CD4-positive, alpha-beta T cell treated with Interleukin-12 subunit alpha and Interleukin-12 subunit beta, for 1 hour (primary cell): ENCODE data around the gene CSKMT.
A peak's percentile ranks its signal among the peaks of the same experiment; 100 is the strongest.
"Not testable (repeated sequence)": the region's sequence is repeated elsewhere in the genome, so short reads cannot be mapped to it uniquely, and the experiment has no call there.

Source experiments
- DNase-seq: peaks from one replicate; pipeline ENCODE4 v3.0.0-alpha.2; 2020

CSKMT gene

DNA sequence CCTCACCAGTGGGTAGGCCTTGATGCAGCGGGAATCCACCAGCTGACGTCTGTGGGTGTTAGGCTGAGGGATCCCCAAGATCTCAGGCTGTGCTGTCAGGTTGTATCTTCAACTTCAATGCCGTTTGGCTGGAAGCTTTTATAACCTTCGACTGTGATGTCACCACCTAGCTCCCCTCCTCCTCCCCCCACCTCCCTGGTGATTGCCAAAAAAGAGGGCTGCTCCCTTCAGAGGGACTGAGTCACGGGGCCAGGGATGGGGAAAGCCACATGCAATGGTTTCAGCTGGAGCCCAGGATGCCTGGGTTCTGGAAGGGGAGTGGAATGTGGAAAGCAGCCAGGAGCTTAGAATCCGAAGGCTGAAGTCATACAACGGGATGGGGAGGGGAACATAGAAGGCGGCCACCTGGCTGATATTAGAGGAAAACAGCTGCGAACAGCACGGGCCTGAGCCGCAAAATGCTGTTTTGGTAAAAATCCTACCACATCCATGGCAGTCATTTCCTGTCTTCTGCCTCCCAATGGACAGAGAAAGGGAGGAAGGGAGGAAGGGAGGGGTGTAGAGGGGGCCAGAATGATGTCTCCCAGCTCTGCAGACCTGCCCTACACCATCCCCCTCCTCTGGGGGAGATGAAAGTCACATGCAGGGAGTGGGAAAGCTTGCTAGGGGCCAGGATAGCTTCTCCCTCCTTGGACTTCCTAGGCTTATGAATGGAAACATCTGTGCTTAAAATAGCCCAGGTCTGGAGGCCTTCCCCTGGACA, 24.5 kb downstream of the CSKMT start, which contains the start of gene LRRN4CL:
Gene LRRN4CL, minus strand, starts transcription at position 110 of the 763 bp plus-strand sequence. CDS start 1,022 bp downstream, outside the sequence.
- no peak for DNase-seq

DNA sequence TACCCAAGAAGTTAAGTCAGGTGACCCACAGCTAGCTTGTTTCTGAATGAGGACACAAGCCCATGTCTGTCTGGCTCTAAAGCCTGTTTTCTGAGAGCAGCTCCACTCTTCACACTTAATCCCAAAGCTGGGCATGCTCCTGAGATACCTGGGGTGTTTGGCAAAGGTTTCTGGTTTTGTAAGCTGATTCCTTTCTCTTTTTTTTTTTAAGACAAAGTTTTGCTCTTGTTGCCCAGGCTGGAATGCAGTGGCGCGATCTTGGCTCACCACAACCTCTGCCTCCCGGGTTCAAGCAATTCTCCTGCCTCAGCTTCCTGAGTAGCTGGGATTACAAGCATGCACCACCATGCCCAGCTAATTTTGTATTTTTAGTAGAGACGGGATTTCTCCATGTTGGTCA, 28.5 kb downstream of the CSKMT start:
- not testable (repeated sequence) for DNase-seq

DNA sequence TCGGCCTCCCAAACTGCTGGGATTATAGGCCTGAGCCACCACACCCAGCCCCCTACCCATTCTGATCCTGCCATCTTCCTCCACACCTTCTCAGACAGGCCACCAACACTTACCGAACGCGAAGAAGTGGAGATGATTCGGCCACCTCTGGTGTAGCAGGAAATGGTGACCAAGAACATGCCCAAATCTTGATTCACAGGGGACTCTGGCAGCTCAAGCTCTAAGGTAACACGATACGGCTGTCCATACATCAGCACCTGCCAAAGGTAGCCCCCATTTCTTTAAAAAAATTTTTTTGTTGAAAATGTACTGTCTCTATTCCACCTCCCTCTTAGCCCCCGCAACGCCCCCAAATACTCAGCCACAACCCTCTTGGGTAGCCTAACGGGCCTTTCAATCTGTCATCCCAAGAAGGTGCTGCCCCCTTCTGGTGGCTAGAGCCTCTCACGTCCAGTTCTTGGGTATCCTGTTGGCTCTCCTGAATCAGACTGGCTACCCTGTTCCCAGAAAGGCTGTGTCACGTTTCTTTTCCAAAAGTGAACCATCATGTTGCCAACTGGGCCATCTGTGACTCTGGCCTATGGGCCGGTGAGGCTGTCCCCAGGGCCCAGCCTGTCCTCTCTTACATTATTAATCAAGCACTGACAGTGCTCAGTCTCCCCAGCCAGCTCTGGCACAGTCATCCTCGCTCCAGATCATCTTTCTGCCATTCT, 29.5 kb downstream of the CSKMT start:
- peak; percentile 83 for DNase-seq

DNA sequence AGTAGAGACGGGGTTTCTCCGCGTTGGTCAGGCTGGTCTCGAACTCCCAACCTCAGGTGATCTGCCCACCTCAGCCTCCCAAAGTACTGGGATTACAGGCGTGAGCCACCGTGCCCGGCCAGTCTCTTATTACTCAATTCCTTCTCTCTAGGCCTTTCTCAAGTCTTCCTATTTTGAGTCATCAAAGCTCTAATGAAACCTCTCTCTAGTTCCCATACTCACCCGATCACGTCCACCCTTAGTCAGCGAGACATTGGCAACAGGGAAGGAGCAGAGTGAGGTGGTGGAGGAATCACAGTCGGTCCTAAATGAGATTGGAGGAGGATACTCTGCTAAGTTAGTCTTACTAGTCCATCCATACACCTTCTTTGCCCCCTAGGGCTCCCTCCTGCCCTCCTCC, 37.1 kb downstream of the CSKMT start:
- no peak for DNase-seq

DNA sequence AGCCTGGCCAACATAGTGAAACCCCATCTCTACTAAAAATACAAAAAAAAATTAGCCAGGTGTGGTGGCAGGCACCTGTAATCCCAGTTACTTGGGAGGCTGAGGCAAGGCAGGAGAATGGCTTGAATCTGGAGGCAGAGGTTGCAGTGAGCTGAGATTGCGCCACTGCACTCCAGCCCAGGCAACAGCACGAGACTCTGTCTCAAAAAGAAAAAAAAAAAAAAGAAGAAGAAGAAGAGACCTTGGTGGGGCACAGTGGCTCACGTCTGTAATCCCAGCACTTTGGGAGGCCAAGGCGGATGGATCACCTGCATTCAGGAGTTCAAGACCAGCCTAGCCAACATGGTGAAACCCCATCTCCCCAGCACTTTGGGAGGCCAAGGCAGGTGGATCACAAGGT, 38.8 kb downstream of the CSKMT start:
- DNase-seq = not testable (repeated sequence)

DNA sequence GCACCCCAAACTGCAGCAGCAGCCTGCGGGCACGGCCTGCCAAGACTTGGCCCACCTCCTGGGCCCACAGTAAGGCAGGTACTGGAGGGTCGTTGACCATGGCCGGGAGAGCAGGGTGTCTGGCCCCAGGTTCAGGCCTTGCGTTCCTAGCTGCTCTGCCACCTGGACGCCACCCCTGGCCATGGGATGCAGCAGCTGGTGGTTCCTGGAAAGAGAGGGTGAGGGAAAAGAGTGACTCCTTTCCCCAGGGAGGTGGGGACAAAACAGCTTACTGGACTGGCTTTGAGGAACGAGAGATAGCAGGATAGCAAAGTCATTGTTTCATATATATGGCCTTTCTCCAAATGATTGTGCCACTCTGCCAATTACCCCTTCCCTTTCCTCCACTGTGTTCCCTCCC, 40.3 kb downstream of the CSKMT start:
- no peak for DNase-seq

DNA sequence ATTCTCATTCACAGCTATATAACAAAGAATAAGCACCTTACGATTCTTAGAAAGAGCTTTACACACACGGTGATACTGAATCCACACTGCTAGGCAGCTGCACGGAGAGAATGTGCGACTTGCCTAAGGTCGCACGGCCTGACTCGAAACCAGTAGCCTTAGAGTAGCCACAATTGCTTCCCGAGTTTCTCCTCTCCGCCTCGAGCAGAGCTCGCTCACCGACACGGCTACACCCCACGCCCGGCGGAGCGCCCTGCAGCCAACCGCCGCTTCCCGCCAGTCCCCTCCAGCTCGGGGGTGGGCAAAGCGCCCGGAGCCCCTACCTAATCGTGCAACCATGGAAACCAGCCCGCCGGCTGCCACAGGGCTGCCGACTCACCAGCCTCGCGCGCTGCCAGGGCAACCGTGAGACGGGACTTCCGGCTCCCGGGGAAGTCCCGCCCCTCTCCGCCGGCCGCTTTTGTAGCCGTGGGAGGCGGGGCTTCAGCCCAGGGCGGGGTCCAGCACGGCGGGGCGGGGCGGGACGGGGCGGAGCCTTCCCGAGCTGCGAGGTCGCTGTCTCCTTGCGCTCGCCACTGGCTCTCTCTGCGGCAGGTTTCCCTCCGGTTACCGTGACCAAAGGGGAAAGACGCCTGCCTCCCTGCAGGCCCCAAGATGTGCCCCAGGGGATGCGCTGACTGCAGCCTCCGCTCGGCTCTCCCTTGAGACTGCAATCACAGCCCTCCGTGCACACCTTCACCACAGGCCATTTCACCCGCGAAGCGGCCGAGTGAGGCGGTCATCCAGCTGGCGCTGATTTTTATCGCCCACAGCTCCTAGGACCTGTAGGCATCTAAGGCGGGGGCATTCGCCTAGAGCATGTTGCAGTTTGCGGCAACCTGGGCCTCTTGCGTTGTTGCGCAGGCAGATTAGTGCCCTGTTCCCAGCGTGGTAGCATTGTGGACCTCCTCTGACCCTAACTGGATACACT, 41.1 kb downstream of the CSKMT start:
- DNase-seq = peak; percentile 95

DNA sequence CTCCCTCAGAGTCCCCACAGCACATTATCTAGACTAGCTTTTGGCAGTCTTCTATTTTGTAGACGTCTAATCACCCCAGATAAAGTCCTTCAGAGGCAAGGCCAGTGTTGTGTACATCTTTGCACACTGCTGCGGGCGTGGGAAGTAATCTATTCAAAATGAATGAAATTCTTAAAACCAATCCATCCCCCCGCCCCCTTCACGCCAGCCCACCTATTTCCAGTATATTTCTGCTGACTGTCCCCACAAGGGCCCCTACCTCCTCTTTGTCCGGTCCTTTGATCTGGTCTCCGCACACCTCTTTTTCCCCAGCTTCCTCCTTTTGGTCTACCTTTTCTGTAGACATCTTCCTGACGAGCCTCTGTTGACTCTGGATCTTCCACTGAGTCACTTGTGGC, 41.7 kb downstream of the CSKMT start:
- DNase-seq = no peak

DNA sequence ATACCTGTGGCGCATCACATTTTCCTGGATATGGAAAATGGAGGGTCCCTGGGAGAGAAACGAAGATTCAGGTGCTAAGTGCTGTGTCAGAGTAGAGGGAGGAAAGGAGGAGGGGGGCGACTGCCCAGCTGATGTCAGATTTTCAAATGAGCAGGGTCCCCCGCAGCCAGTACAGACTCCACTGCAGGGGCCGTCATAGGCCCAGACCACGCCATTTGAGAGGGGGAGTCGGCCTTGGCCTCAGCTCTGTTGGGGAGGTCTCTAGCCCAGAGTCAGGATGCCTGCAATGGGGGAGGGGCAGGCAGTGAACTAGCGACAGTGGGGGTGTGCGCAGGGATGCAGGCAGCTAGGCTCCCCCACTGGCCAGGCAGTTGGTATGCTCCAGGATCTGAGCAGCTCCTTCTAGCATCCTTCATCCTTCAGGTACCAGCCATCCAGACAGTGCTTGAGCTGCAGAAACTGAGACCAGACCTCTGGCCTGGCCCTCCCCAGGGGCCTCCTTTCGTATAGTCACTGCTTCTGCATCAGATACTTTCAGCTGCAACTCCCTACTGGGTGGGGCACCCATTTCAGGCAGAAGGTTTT, 42.3 kb downstream of the CSKMT start, which contains the start of the genes BSCL2 and GNG3:
Gene BSCL2, minus strand, starts transcription at position 148 of the 585 bp plus-strand sequence. CDS start 229 bp downstream, outside the sequence.
Gene GNG3, plus strand, starts transcription at position 400 of the 585 bp plus-strand sequence. CDS start 620 bp downstream, outside the sequence.
- DNase-seq = no peak

DNA sequence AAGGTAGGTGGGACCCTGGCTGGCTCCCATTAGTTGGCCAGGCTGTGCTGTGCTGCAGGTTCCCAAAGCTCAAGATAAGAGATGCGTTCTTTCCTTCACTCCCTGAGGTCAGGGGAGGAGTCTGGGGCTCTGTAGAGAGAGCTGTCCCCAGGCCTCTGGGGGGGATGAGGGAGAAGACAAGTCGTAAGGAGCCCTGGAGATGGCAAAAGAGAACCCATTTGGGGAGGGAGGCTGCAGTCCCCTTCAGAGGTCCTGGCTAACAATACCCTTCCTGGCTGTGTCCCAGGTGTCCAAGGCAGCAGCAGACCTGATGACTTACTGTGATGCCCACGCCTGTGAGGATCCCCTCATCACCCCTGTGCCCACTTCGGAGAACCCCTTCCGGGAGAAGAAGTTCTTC, 43.3 kb downstream of the CSKMT start:
- no peak for DNase-seq

DNA sequence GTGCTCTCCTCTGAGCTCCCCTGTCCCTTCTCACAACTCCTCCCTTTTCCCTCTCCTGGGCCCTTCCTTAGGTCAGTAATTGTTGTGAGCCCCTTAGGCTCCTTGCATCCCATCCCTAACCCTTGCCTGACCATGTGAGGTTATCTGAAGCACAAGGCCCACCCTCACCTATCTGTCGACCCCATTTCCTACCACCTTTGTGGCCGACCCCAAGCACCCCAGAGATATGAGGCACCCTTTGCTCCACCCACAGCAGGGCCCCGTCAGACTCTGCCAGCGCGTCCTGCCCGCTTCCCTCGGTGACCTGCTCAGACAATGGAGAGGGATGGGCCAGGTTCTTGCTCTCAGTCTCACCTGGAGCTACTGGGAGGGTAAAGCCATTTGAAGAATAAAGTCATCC, 43.7 kb downstream of the CSKMT start:
- DNase-seq = peak; percentile 58

DNA sequence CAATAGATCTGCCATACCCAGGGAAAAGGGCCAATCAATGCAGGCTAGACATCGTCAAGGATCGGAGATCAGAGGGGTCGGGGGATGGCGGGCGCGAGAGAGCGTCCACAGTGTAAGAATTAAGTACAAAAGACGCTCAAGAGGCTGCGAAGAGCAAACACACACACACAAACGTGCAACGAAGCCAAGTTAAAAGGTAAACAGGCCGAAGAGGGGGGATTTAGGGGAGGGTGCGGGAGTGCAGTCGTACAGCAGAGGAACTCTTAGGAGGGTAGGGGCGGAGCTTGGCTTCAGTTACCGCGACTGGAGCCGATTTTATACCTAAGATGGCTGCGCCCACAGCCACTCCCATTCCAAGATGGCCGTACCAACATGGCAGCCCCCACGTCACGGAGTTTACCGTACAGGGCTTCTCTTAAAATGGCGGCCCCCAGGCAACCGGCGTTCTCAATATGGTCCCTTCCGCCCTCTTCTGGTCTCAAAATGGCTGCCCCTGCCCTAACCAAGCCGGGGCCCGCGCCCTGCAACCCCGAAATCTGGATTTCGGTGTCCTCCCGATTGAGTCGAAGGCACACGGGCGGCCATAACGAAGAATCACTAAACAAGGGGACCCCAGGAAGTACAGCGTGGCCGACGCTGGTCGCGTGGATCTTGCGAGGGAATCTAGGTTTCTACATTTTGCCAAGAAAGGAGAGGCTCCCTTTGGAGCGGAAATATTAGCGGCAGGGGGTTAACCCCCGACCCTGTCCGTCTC, 44.3 kb downstream of the CSKMT start:
- DNase-seq = peak; percentile 98

DNA sequence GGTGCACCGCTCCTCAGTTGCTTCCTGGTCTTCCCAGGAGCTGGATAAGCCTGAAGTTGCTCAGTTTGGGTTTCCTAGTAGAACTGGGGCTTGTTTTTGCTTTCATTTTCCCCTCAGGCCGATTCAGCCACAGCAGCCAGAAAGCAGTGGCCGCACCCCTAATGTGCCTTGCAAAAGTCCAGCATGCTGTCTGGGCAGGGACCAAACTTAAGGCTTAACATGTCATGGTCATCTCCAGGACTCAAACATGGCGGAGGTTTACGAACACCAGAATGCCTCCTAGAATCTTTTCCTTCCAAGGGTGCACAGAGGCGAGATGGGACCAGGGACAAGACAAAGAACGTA, 44.9 kb downstream of the CSKMT start:
- DNase-seq = no peak

DNA sequence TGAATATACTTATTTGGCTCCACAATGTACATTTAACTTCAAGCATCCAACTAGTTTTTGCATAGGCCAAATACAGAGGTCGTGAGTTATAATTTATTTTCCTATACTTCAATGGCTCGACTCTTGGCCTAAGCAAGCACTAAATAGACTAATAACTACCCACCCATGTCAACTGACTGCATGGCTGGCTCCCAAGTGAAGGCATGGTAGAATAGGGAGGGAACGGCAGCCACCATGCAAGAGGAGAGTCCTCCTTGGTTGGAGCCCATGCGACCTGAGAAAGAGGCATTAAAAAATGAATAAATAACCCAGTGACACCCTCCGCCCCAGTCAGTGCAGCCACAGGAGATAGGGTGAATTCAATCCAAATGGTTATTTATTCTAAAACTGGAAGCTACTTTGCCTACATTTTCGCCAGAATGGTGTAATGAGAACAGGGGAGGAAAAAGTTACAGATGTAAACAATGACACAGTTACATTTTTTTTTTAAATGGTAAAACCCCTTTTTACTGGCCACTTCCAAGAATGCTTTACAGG, 47.2 kb downstream of the CSKMT start:
- no peak for DNase-seq

DNA sequence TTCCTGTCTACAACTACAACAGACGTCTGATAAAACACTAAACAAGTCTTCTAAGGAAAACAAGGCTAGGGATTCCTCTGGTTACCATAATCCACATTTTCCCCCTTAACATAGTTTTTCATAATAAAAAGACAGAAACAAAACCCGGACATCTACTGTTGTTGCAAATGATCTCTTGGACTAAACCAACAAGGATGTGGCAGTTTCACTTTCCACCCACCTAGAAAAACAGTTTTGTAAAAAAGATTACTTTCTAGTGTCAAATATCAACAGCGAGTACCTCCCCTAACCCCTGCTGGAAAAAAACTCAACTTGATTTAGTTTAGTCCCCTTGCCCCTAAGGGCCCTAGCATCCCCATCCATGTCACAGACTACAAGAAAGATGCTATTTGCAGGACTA, 47.7 kb downstream of the CSKMT start:
- DNase-seq = no peak

DNA sequence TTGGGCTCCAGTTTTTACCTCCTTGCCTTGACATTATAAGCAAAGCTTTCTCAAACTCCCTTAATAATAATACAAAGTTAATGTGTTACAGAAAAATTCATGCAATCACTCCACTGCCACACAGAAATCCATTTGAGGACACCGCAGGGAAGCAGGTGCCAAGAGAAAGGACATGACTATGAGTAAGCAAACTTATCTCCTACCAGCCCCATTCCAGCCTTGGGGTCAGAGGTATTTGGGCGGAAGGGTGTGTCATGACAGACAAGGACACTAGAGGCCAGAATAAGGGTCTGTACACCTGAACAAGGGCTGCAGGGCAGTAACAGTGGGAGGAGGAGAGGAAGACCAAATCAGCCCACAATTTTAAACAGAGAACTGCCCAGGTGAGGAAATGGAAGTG, 48.2 kb downstream of the CSKMT start:
- no peak for DNase-seq

DNA sequence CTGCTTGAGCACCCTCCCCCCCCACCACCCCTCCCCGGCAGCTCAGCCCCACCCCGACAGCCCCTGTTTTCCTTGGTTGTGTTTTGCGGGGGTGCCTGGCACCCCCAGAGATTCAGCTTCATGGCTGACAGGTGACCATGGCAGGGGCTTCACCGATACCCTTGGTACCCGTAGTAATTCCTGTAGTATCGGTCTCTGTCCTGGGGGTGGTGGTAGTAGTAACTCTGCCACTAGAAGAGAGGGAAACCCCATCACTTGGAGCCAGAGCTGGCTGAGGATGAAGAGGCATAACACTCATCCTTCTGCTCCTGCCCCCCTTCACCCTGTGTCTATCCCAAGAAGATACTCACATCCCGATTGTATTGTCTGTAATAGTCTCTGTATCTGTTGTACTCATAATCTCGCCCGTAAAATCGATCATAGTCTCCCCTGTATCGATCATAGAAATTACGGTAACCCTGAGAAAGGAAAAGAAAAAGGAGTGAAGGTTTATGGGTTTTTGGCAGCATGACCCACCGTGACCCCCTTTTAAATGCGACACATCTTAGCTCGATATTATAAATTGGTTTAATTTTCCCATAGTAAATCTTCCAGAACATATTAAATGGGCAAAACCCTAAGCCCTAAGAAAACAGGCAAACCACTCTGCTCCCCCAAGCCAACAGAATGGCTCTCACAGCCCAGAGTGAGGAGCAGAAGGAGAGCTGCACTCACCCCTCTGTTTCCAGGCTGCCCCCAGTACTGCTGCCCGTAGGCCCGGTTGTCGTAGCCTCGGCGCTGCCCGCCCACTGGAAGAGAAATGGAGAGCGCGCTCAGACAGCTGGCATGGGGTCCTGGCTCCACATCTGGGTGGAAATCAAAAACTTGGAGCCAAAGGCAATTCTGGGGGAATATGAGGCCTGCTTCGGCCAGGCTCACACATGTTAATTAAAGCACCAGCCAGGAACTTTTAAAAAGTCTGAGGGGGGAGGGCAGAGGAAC, 50.3 kb downstream of the CSKMT start:
- no peak for DNase-seq

DNA sequence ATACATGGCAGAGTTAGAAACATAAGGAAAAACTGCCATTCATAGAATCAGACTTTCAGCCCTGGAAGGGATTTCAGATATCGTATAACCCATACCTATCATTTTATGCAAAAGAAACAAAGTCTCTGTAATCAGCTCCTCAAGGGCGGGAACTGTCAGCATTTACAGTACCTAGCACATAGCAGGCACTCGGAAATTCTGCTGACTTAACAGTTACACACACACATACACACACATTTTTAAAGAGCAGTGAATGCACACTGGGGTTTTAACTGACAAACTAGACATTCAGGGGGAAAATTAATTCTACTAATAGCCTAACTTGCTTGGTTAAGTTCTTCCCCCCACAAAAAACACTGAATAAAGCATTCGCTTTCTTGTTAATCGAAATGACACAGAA, 51.1 kb downstream of the CSKMT start:
- no peak for DNase-seq

DNA sequence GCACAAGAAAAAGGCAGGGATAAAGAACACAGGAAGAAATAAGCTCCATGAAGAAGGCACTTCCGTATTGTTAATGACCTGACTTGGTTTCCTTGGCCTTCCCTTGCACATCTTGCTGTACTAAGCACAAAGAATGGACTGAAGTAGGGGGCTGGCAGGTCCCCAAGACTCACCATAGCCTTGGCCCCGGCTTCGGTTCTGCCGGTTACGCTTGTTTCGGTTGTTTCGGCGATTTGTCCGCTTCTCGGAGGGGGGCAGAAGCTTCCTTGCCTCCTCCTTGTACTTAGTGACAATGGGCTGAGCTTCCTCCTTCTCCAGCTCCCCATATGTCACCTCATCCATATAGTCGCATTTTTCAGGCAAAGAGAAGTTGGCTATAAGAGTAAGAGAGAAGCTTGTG, 51.7 kb downstream of the CSKMT start:
- DNase-seq = no peak
